Epithelial cell of esophagus (primary cell): ENCODE measurements around the gene ALAD.
A peak's percentile ranks its signal among the peaks of the same experiment; 100 is the strongest.

Experiments used
- DNase-seq: peaks from one replicate; pipeline ENCODE4 v3.0.0; 2010; ENCODE audit warnings: low read depth
- H3K4me3 ChIP-seq: 2 replicates; pipeline ENCODE4 v1.5.1; 2011; ENCODE audit warnings: mild to moderate bottlenecking, low read length, control low read depth
- TF ChIP-seq, protein P1 (sequence below): IDR thresholded peaks from 2 replicates; pipeline ENCODE4 v1.5.1; 2011; ENCODE audit warnings: low read depth, mild to moderate bottlenecking, low read length, control low read depth, inconsistent platforms; ENCODE audit not compliant: insufficient read depth; ENCODE audit errors: missing control alignments

ALAD gene

DNA sequence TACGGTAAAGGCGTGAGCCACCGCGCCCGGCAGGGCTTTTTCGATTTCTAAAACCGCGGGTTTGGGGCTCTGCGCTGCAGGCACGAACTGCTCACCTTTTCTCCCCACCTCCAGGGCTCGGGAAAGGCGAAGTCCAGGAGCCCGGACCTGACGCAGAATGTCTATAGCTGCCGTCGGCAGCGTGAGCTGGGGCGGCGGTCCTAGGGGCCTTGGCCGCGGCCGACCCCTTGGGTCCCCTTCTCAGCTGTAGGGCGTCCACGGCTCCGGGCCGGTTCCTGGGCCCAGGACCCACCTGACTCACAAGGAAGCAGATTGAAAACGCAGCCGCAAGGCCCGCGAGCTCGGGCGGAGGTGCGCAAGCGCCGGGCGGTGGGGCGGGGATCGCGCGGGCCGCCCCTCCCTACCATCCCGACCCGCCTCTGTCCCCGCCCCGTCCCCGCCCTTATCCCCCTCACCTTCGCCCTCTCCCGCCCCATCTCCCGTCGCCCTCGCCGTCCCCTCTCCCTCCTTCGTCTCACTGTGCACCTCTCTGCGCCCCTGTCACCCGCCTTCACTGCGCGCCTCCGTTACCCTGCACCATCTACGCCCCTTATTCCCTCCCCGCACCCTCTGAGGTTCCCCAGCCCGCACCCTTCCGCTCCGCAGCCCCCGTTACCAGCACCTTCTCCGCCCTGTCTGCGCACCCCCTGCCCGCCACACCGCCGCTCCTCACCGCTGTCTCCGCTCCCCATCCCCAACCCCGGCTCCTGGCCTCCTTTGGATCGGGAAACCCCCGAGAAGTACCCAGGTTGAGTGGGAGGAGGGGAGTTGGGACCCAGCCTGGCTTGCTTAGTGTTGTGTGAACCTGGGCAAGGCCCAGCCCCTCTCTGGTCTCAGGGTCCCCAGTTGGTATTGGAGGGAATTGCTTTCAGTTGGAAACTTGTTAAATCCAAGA, 24.2 kb downstream of the ALAD start, which contains the start of gene HDHD3:
Gene HDHD3, minus strand, starts transcription at position 353 of the 934 bp plus-strand sequence. CDS start 2,632 bp downstream, outside the sequence.
- TF ChIP-seq, protein P1, sequence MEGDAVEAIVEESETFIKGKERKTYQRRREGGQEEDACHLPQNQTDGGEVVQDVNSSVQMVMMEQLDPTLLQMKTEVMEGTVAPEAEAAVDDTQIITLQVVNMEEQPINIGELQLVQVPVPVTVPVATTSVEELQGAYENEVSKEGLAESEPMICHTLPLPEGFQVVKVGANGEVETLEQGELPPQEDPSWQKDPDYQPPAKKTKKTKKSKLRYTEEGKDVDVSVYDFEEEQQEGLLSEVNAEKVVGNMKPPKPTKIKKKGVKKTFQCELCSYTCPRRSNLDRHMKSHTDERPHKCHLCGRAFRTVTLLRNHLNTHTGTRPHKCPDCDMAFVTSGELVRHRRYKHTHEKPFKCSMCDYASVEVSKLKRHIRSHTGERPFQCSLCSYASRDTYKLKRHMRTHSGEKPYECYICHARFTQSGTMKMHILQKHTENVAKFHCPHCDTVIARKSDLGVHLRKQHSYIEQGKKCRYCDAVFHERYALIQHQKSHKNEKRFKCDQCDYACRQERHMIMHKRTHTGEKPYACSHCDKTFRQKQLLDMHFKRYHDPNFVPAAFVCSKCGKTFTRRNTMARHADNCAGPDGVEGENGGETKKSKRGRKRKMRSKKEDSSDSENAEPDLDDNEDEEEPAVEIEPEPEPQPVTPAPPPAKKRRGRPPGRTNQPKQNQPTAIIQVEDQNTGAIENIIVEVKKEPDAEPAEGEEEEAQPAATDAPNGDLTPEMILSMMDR = no peak
- DNase-seq = peak; percentile 86
- H3K4me3 ChIP-seq = peak within 1 kb of the TSS; percentile 87

DNA sequence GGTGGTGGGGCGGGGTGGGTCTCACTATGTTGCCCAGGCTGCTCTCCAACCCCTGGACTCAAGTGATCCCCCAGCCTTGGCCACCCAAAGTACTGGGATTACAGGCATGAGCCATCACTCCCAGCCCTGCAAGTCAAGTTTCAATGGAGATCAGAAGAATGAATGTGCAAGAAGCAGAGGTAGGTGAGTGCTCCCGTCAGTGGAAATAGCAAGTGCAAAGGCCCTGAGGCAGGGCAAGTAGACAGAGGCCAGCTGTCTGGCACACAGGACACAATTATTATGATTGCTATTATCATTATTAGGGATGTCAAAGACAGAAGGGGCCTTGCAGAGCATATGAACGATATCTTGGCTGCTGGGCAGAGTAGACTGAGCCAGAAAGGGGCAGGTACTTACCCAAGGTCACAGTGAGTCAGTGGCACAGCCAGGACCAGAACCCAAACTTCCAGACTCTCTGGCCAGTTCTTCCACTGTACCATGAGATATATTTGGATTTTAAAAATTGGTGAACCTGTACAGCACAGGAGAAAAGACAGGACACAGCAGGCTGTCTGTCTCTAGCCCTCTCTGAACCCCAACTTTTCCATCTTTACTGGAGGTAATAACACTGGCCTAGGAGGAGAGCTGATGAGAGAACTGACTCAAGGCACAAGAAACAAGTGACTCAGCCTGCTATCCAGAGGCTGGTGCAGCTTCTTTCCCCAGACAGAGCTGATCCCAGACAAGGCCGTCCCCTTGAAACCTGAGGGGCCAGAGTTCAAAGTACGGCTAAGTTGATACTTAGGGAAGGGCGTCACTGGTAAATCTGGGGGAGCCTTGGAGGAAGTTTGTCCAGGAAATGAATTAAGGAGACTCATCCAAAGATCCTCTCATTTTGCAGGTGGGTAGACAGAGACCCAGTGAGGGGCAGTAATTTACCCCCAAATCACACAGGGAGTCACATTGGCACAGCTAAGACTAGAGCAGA, 25.7 kb downstream of the ALAD start:
- TF ChIP-seq, protein P1 = no peak
- peak overlapping the region; percentile 87 for H3K4me3 ChIP-seq
- DNase-seq = peak; percentile 47

DNA sequence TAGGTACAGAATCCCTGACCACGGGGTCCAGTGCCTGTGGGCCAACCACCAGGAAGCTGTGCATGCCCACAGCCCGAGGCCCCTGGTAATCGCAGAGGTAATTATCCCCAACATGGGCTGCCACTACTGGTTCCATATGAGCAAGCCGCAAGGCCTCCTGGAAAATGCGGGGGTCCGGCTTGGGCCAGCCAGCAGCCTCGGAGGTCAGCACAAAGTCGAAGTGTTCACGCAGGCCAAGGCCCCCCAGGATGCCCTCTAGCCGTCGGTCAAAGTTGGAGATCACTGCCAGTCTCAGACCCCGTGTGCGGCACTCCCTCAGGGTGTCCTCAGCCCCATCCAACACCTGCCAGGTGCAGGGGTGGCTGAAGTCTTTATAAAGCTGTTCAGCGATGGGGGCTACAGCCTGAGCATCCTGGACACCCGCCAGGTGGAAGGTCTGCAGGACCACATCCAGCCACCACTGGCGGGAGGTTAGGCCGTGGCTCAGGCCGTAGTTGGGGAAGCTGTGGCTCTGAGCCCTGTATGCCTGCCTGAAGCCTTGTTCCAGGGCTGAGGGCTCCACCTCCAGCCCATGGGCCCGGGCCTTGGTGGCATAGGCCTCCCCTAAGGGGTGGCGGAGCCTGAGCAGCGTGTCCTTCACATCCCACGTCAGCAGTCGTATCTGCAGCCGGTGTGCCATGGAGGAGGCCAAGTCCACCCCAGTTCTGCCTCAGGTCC, 27.2 kb downstream of the ALAD start:
- DNase-seq = no peak
- H3K4me3 ChIP-seq = no peak overlapping the region
- TF ChIP-seq, protein P1 = no peak

DNA sequence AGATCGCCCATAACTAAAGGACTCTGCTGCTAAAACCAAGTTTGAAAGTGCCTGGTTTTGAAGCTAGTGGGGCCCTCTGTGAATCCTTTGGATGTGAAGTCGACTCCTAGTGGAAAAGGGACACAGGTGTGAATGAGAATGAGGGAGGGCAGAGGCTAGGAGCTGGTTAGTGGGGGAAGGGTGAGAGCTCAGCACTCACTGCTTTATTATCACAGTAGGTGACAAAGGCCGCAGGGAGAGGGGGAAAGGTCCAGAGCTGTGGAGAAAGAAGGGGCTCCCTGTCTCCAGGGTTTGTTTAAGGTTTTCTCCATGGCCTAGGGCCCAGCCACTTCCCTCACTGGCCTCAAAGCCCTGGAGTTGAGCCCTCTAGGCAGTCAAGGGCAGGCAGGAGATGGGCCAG, 27.8 kb downstream of the ALAD start:
- TF ChIP-seq, protein P1 = no peak

DNA sequence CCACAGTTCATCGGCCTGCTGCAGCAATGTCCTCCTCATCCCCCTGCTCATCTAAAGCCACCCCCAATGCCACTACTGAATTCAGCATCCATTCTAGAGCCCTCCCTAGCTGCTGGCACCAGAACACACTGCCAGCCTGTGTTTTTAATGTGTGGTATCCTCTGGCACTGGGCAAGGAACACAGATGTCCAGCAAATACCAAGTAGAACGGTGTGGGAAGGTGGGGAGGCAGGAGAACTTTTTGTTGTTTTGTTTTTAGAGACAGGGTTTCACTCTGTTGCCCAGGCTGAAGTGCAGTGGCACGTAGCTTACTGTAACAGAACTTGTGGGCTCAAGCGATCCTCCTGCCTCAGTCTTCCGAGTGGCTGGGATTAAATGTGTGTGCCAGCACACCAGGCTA, 29.0 kb downstream of the ALAD start:
- DNase-seq = no peak
- TF ChIP-seq, protein P1 = no peak
- no peak overlapping the region for H3K4me3 ChIP-seq

More for the DNA sequence above, 27.8 kb downstream of the ALAD start:
- no peak overlapping the region for H3K4me3 ChIP-seq
- DNase-seq = no peak

DNA sequence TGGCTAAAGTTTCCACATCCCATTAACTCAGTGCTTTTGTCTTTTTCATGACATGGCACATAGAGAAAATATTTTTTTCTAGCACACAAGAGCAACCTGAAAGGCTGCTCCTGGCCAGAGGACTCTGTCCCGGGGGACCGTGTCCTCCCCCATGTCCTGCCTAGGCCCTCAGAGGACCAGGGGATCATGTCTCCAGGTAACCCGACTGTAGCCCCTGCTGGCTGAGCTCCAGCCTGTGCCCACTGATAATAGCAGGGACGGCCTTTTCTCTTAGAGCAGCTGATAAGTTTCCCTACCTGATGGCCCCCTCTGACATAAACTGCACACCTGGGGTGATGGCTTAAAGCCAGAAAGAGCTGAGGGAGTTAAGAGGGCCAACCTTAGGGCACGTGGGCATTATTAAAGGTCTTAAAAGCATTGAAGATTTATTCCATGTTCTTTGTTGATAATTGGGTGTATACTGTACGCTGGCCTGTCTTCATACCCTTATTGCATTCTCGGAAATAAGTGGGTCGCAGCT, 30.2 kb downstream of the ALAD start:
- H3K4me3 ChIP-seq = no peak overlapping the region
- TF ChIP-seq, protein P1 = no peak
- DNase-seq = no peak
